GM23338 (cell line): ENCODE data around the gene RRAS. TPM values are rescaled to one million over a fixed set of nuclear protein-coding genes. Genes with fewer than 3 reads are reported as not detected.

Source experiments
- EZH2 ChIP-seq: fragments of 200-600 bp; sonication (generic); IDR thresholded peaks from one replicate; pipeline ENCODE4 v1.8.0; 2017; ENCODE audit warnings: antibody characterized with exemption, mild to moderate bottlenecking, low read depth; ENCODE audit not compliant: unreplicated experiment
- NANOG ChIP-seq: IDR thresholded peaks from 2 replicates; pipeline ENCODE4 v1.6.1; 2016; ENCODE audit warnings: antibody characterized with exemption, borderline replicate concordance
- POLR2AphosphoS5 ChIP-seq: IDR thresholded peaks from 2 replicates; pipeline ENCODE4 v1.6.1; 2016; ENCODE audit warnings: antibody characterized with exemption, low read depth
- STAT1 ChIP-seq: IDR thresholded peaks from one replicate; pipeline ENCODE4 v1.6.1; 2016; ENCODE audit warnings: antibody characterized with exemption; ENCODE audit not compliant: unreplicated experiment
- ZNF114 ChIP-seq: fragments of 250-450 bp; sonication (Bioruptor Pico); IDR thresholded peaks from 2 replicates; pipeline ENCODE4 v1.5.0; 2020; ENCODE audit warnings: mild to moderate bottlenecking, moderate library complexity
- ZNF331 ChIP-seq: fragments of 250-450 bp; sonication (Bioruptor Pico); IDR thresholded peaks from 2 replicates; pipeline ENCODE4 v1.5.0; 2020; ENCODE audit warnings: low read depth, mild to moderate bottlenecking, moderate library complexity
- polyA plus RNA-seq: library from polyadenylated mRNA; unstranded; fragments of >200 nt; fragmentation: Nextera tagmentation; extraction: Ambion mirVana; gene quantifications from 2 replicates; pipeline ENCODE4 v1.2.1, GENCODE V29; 2016
- total RNA-seq: library from RNA; depleted of rRNA; stranded (reverse); fragments of >200 nt; shearing (Covaris generic); gene quantifications from 2 replicates; pipeline ENCODE4 v1.2.3, GENCODE V29; 2014
- TF ChIP-seq, protein P1 (sequence below): fragments of 250-450 bp; sonication (Bioruptor Pico); IDR thresholded peaks from 2 replicates; pipeline ENCODE4 v1.5.0; 2020; ENCODE audit warnings: mild to moderate bottlenecking, moderate library complexity
- TF ChIP-seq, protein P2 (sequence below): IDR thresholded peaks from 2 replicates; pipeline ENCODE4 v1.6.1; 2016; ENCODE audit warnings: antibody characterized with exemption

RRAS gene
- total and polyA plus RNA-seq, 2 experiments from 2014 or later: 9.3 to 30.0 TPM

DNA sequence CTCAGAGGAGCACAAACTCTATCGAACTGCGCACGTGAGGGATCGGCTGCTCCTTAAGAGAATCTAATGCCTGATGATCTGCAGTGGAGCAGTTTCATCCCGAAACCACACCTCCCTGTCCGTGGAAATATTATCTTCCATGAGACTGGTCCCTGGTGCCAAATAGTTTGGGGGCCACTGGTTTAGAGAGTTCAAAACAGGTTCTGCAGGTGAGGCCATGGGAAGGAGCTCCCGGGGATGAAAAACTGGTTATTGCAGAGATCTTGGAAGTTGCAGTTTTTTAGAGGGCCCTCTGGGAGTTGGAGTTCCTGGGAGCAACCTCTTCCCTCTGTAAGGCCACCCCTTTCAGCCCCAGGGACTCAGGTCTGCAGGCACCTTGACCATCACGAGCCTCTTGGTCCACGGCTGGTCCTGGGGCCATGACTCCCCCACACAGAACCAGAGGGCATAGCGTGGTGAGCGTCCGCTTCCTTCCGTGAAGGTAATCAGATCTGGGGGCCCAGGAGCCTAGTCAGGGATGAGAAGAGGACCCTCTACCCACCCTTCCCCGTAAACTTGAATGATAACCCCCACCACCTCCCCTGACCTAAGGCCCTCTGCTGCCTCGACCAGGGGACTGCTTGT is 20.5 kb upstream of the RRAS start (continued):
- TF ChIP-seq, protein P1, sequence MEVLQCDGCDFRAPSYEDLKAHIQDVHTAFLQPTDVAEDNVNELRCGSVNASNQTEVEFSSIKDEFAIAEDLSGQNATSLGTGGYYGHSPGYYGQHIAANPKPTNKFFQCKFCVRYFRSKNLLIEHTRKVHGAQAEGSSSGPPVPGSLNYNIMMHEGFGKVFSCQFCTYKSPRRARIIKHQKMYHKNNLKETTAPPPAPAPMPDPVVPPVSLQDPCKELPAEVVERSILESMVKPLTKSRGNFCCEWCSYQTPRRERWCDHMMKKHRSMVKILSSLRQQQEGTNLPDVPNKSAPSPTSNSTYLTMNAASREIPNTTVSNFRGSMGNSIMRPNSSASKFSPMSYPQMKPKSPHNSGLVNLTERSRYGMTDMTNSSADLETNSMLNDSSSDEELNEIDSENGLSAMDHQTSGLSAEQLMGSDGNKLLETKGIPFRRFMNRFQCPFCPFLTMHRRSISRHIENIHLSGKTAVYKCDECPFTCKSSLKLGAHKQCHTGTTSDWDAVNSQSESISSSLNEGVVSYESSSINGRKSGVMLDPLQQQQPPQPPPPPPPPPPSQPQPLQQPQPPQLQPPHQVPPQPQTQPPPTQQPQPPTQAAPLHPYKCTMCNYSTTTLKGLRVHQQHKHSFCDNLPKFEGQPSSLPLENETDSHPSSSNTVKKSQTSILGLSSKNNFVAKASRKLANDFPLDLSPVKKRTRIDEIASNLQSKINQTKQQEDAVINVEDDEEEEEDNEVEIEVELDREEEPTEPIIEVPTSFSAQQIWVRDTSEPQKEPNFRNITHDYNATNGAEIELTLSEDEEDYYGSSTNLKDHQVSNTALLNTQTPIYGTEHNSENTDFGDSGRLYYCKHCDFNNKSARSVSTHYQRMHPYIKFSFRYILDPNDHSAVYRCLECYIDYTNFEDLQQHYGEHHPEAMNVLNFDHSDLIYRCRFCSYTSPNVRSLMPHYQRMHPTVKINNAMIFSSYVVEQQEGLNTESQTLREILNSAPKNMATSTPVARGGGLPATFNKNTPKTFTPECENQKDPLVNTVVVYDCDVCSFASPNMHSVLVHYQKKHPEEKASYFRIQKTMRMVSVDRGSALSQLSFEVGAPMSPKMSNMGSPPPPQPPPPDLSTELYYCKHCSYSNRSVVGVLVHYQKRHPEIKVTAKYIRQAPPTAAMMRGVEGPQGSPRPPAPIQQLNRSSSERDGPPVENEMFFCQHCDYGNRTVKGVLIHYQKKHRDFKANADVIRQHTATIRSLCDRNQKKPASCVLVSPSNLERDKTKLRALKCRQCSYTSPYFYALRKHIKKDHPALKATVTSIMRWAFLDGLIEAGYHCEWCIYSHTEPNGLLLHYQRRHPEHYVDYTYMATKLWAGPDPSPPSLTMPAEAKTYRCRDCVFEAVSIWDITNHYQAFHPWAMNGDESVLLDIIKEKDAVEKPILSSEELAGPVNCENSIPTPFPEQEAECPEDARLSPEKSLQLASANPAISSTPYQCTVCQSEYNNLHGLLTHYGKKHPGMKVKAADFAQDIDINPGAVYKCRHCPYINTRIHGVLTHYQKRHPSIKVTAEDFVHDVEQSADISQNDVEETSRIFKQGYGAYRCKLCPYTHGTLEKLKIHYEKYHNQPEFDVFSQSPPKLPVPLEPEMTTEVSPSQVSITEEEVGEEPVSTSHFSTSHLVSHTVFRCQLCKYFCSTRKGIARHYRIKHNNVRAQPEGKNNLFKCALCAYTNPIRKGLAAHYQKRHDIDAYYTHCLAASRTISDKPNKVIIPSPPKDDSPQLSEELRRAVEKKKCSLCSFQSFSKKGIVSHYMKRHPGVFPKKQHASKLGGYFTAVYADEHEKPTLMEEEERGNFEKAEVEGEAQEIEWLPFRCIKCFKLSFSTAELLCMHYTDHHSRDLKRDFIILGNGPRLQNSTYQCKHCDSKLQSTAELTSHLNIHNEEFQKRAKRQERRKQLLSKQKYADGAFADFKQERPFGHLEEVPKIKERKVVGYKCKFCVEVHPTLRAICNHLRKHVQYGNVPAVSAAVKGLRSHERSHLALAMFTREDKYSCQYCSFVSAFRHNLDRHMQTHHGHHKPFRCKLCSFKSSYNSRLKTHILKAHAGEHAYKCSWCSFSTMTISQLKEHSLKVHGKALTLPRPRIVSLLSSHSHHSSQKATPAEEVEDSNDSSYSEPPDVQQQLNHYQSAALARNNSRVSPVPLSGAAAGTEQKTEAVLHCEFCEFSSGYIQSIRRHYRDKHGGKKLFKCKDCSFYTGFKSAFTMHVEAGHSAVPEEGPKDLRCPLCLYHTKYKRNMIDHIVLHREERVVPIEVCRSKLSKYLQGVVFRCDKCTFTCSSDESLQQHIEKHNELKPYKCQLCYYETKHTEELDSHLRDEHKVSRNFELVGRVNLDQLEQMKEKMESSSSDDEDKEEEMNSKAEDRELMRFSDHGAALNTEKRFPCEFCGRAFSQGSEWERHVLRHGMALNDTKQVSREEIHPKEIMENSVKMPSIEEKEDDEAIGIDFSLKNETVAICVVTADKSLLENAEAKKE (CRISPR knock-in tag): no peak
- TF ChIP-seq, protein P2, sequence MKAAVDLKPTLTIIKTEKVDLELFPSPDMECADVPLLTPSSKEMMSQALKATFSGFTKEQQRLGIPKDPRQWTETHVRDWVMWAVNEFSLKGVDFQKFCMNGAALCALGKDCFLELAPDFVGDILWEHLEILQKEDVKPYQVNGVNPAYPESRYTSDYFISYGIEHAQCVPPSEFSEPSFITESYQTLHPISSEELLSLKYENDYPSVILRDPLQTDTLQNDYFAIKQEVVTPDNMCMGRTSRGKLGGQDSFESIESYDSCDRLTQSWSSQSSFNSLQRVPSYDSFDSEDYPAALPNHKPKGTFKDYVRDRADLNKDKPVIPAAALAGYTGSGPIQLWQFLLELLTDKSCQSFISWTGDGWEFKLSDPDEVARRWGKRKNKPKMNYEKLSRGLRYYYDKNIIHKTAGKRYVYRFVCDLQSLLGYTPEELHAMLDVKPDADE: no peak
- TF ChIP-seq ZNF331 (no peak), STAT1 (no peak), NANOG (no peak), ZNF114 (no peak), POLR2AphosphoS5 (no peak), EZH2 (no peak)
